ENCODE data around the gene PHC1. TPM values are rescaled to one million over a fixed set of nuclear protein-coding genes. Genes with fewer than 3 reads are reported as not detected.
"Not testable (repeated sequence)": the region's sequence is repeated elsewhere in the genome, so short reads cannot be mapped to it uniquely, and the experiment has no call there.

PHC1 gene
- total RNA-seq: 10 to 100 TPM; 50.1 to 55.9 TPM

DNA sequence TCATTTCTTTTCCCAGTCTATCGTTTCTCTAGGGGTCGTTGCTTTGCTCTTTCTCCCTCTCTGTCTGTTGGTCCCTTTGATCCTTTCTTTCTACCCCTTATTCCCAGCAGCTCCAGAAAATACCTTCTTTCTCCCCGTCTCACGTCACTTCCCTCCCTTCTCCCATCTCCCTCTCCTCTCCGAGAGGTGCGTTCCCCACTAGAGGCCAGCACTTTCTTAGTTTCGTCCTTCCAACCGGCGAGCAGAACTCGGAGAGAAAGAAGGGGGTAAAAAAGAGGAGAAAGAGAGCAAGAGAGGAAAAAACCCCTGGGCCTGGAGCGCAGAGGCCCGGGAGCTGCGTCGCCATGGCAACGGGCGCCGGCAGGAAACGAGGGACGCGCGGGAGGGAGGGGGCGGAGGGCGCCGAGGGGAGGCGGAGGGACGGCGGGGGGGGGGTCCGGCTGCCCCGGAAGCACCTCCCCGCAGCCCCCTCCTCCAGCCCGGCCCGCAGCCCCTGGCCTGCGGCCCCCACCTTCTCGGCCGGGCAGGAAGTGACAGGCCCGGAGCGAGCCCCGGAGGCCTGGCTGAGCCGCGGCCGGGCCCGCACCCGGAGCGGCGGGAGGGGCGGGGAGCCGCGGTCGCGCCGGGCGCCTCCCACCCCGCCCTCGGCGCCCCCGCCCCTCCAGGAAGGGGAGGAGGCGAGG lies at the start of gene PHC1:
TSS of gene PHC1 (plus strand) at position 477 of the 683 bp plus-strand sequence. CDS start 3,169 bp downstream, outside the sequence.
- peak; percentile 15 for TF ChIP-seq CTCF (IDR thresholded peaks at IDR 0.05)
- peak; percentile 57 for ATAC-seq (ENCODE audit: insufficient number of reproducible peaks, low FRiP score, low read depth)
- peak within 1 kb of the TSS; percentile 90 to 93 for H3K27ac ChIP-seq

DNA sequence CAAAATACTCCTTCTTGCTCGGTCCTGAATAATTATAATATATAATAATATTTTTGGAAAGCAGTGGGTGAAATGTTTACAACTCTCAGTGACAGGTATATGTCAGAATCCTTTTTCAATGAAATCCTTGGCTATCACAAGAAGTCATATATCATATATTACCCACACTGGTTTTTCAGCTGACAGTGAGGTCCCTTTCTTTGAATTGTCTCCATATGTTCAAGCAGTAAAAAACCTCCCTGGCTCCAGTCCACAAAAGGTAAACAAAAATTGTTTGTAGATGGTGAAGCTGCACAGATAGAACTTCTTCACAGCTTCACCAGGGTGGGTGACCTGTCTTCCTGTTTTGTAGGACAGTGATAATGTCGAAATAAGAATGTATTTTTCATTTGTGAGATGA lies 47.9 kb upstream of the PHC1 start:
- Histone ChIP-seq H3K4me3 (no peak overlapping the region), H3K27me3 (replicated peaks; ENCODE audit: insufficient read depth) (no peaks in the 10 kb centered on the region), H3K27ac (no peak overlapping the region), H3K4me1 (ENCODE audit: control insufficient read depth in 1 of 2, low read depth in 2 of 2) (no peaks in the 10 kb centered on the region), H3K9me3 (no peaks in the 10 kb centered on the region), H3K36me3 (no peaks in the 10 kb centered on the region)
- no peak for TF ChIP-seq CTCF (IDR thresholded peaks at IDR 0.05)
- DNase-seq (ENCODE audit: low spot score): no peak
- no peak for ATAC-seq (ENCODE audit: insufficient number of reproducible peaks, low FRiP score, low read depth)

More for the DNA sequence above, at the start of gene PHC1:
- H3K9me3 ChIP-seq; H3K27me3 ChIP-seq (replicated peaks; ENCODE audit: insufficient read depth); H3K36me3 ChIP-seq: not testable (repeated sequence)
- Histone ChIP-seq H3K4me3 (peak within 1 kb of the TSS; percentile 90), H3K4me1 (ENCODE audit: control insufficient read depth in 1 of 2, low read depth in 2 of 2) (peaks cover 9 to 30% of the 10 kb centered on the region in 2 donors)
- peak; percentile 32 for DNase-seq (ENCODE audit: low spot score)

DNA sequence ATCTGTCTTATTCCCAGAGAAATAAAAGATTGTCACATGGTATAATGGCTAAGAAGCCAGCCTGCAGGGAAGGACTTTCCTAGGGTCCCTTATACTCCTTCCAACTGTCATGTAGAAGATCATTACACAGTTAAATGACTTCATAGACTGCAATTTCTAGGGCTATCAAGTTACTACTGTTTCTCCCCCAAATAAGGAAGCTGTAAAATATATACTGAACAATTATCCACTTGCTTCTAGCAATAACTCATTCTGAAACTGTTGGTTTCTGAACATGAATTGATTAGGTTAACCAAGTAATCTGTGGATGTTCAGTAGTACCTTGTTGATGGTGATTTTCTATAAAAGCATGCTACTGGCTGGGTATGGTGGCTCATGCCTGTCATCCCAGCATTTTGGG lies 47.3 kb upstream of the PHC1 start:
- ATAC-seq (ENCODE audit: insufficient number of reproducible peaks, low FRiP score, low read depth) (no peak), DNase-seq (ENCODE audit: low spot score) (no peak)
- Histone ChIP-seq H3K36me3 (no peaks in the 10 kb centered on the region), H3K27me3 (replicated peaks; ENCODE audit: insufficient read depth) (no peaks in the 10 kb centered on the region), H3K9me3 (no peaks in the 10 kb centered on the region), H3K27ac (no peak overlapping the region), H3K4me3 (no peak overlapping the region), H3K4me1 (ENCODE audit: control insufficient read depth in 1 of 2, low read depth in 2 of 2) (no peaks in the 10 kb centered on the region)
- no peak for TF ChIP-seq CTCF (IDR thresholded peaks at IDR 0.05)

DNA sequence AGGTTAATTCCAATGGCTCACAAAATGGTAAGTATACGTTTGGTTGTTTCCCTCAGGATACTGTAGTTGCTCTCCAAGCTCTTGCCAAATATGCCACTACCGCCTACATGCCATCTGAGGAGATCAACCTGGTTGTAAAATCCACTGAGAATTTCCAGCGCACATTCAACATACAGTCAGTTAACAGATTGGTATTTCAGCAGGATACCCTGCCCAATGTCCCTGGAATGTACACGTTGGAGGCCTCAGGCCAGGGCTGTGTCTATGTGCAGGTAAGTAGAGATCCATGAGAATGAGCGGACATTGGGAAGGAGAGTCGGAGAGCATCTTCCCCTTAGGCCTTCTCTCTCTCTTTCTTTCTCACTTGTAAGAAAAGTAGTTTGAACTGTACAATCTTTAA lies 46.5 kb upstream of the PHC1 start:
- TF ChIP-seq CTCF (IDR thresholded peaks at IDR 0.05): no peak
- no peak overlapping the region for H3K27ac ChIP-seq
- H3K27me3 ChIP-seq (replicated peaks; ENCODE audit: insufficient read depth): no peaks in the 10 kb centered on the region
- no peak for ATAC-seq (ENCODE audit: insufficient number of reproducible peaks, low FRiP score, low read depth)
- no peaks in the 10 kb centered on the region for H3K9me3 ChIP-seq
- no peak for DNase-seq (ENCODE audit: low spot score)
- no peak overlapping the region for H3K4me3 ChIP-seq
- H3K4me1 ChIP-seq (ENCODE audit: control insufficient read depth in 1 of 2, low read depth in 2 of 2): no peaks in the 10 kb centered on the region
- H3K36me3 ChIP-seq: no peaks in the 10 kb centered on the region

DNA sequence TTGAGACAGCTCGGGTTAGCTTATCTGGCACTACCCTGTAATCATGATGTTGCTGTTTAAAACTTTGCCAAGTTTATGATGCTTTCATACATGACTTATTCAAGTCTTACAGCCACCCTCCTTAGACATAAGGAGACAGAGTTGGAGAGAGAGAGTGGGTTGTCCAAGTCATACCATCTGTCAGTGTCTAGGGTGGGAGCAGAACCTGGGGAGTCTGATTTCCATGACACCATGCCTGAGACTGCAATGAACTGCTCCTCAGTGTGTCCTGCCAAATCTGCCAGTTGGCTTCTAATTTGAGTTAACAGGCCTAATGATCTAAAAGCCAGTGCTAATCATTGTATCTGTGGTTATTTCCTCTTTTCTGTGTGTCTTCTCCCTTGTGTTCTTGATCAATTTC lies 43.7 kb upstream of the PHC1 start:
- no peak for TF ChIP-seq CTCF (IDR thresholded peaks at IDR 0.05)
- H3K36me3 ChIP-seq: no peaks in the 10 kb centered on the region
- no peak overlapping the region for H3K27ac ChIP-seq
- no peaks in the 10 kb centered on the region for H3K27me3 ChIP-seq (replicated peaks; ENCODE audit: insufficient read depth)
- no peak overlapping the region for H3K4me3 ChIP-seq
- H3K9me3 ChIP-seq: no peaks in the 10 kb centered on the region
- ATAC-seq (ENCODE audit: insufficient number of reproducible peaks, low FRiP score, low read depth) (no peak), DNase-seq (ENCODE audit: low spot score) (no peak)
- no peaks in the 10 kb centered on the region for H3K4me1 ChIP-seq (ENCODE audit: control insufficient read depth in 1 of 2, low read depth in 2 of 2)
